HEK293 (cell line): ENCODE measurements around the gene ASB6.

Experiments used
- CTCF ChIA-PET: fragments of 350-600 bp; formaldehyde crosslinking; extraction: SDS; loops from one replicate; lab custom pipeline; 2021; ENCODE audit warnings: antibody characterized with exemption; lab: Yijun Ruan, JAX
- POLR2A ChIA-PET: fragments of 300-600 bp; formaldehyde crosslinking; extraction: SDS; loops from one replicate; lab custom pipeline; 2020; ENCODE audit warnings: antibody characterized with exemption, inconsistent platforms; lab: Yijun Ruan, JAX
- H3K27ac ChIP-seq: fragments of 200-500 bp; sonication (Bioruptor generic); 2 replicates; pipeline ENCODE4 v1.5.1; 2014; ENCODE audit warnings: low read depth, low read length, control low read depth, inconsistent platforms; ENCODE audit errors: extremely low read depth
- H3K36me3 ChIP-seq, 2 experiments: fragments of 200-500 bp in 1 of 2; sonication (Bioruptor generic) in 1 of 2; 1 replicate in 1 of 2; 2 replicates in 1 of 2; pipeline ENCODE4 v1.5.1; 2014 to 2017; ENCODE audit warnings: inconsistent platforms in 2 of 2, low read length in 2 of 2; ENCODE audit not compliant: control insufficient read depth in 2 of 2, insufficient read depth in 1 of 2
- H3K4me1 ChIP-seq: fragments of 200-500 bp; sonication (Bioruptor generic); 2 replicates; pipeline ENCODE4 v1.5.1; 2014; ENCODE audit warnings: mild to moderate bottlenecking, low read length, inconsistent platforms; ENCODE audit not compliant: control insufficient read depth, insufficient read depth
- H3K4me3 ChIP-seq: 2 replicates; pipeline ENCODE4 v1.5.1; 2011; ENCODE audit warnings: low read depth, mild to moderate bottlenecking, control low read depth, low read length, moderate library complexity
- H3K9me3 ChIP-seq: fragments of 200-500 bp; sonication (Bioruptor generic); 2 replicates; pipeline ENCODE4 v1.5.1; 2014; ENCODE audit warnings: low read depth, low read length, inconsistent platforms; ENCODE audit not compliant: control insufficient read depth, insufficient read depth
- KLF1 ChIP-seq: fragments of 450-650 bp; formaldehyde crosslinking; IDR thresholded peaks from 2 replicates; pipeline ENCODE4 v1.5.1; 2016; ENCODE audit warnings: missing biosample characterization, missing genetic modification characterization
- KLF8 ChIP-seq: fragments of 450-650 bp; formaldehyde crosslinking; IDR thresholded peaks from 2 replicates; pipeline ENCODE4 v1.5.1; 2016; ENCODE audit warnings: missing biosample characterization, missing genetic modification characterization
- MZF1 ChIP-seq: fragments of 450-650 bp; formaldehyde crosslinking; IDR thresholded peaks from 2 replicates; pipeline ENCODE4 v1.5.1; 2017; ENCODE audit warnings: missing biosample characterization, missing genetic modification characterization, borderline replicate concordance
- SCRT1 ChIP-seq: fragments of 450-650 bp; formaldehyde crosslinking; IDR thresholded peaks from 2 replicates; pipeline ENCODE4 v1.5.1; 2016; ENCODE audit warnings: missing biosample characterization, missing genetic modification characterization, borderline replicate concordance
- SP7 ChIP-seq: fragments of 450-650 bp; formaldehyde crosslinking; IDR thresholded peaks from 2 replicates; pipeline ENCODE4 v1.5.1; 2016; ENCODE audit warnings: missing biosample characterization, missing genetic modification characterization
- WT1 ChIP-seq: fragments of 450-650 bp; formaldehyde crosslinking; IDR thresholded peaks from 2 replicates; pipeline ENCODE4 v1.5.1; 2016; ENCODE audit warnings: missing biosample characterization, missing genetic modification characterization
- YY1 ChIP-seq: fragments of 450-650 bp; formaldehyde crosslinking; IDR thresholded peaks from 2 replicates; pipeline ENCODE4 v1.5.1; 2018; ENCODE audit warnings: missing biosample characterization, missing genetic modification characterization
- YY2 ChIP-seq: fragments of 450-650 bp; formaldehyde crosslinking; IDR thresholded peaks from 2 replicates; pipeline ENCODE4 v1.5.1; 2016; ENCODE audit warnings: missing biosample characterization, missing genetic modification characterization
- ZBTB7A ChIP-seq: fragments of 450-650 bp; formaldehyde crosslinking; IDR thresholded peaks from 2 replicates; pipeline ENCODE4 v1.5.1; 2016; ENCODE audit warnings: low read depth, missing biosample characterization, missing genetic modification characterization
- ZNF24 ChIP-seq: fragments of 450-650 bp; formaldehyde crosslinking; IDR thresholded peaks from 2 replicates; pipeline ENCODE4 v1.5.1; 2016; ENCODE audit warnings: missing biosample characterization, missing genetic modification characterization
- ZNF394 ChIP-seq: fragments of 450-650 bp; formaldehyde crosslinking; IDR thresholded peaks from 2 replicates; pipeline ENCODE4 v1.5.1; 2016; ENCODE audit warnings: missing biosample characterization, missing genetic modification characterization, mild to moderate bottlenecking, moderate library complexity, borderline replicate concordance
- ZNF404 ChIP-seq: fragments of 450-650 bp; formaldehyde crosslinking; IDR thresholded peaks from 2 replicates; pipeline ENCODE4 v1.5.1; 2017; ENCODE audit warnings: missing biosample characterization, missing genetic modification characterization
- ZNF473 ChIP-seq: fragments of 450-650 bp; formaldehyde crosslinking; IDR thresholded peaks from 2 replicates; pipeline ENCODE4 v1.5.1; 2017; ENCODE audit warnings: missing biosample characterization, missing genetic modification characterization
- ZNF585B ChIP-seq: fragments of 450-650 bp; formaldehyde crosslinking; IDR thresholded peaks from 2 replicates; pipeline ENCODE4 v1.5.1; 2016; ENCODE audit warnings: missing biosample characterization, missing genetic modification characterization
- ZNF626 ChIP-seq: fragments of 450-650 bp; sonication (Bioruptor Pico); formaldehyde crosslinking; IDR thresholded peaks from 2 replicates; pipeline ENCODE4 v1.5.1; 2018; ENCODE audit warnings: missing biosample characterization, missing genetic modification characterization, inconsistent platforms
- ZNF645 ChIP-seq: fragments of 450-650 bp; formaldehyde crosslinking; IDR thresholded peaks from 2 replicates; pipeline ENCODE4; 2016; ENCODE audit warnings: missing biosample characterization, missing genetic modification characterization
- ZNF654 ChIP-seq: fragments of 450-650 bp; formaldehyde crosslinking; IDR thresholded peaks from 2 replicates; pipeline ENCODE4 v1.5.1; 2016; ENCODE audit warnings: low read depth, missing biosample characterization, missing genetic modification characterization
- ZNF777 ChIP-seq: fragments of 450-650 bp; formaldehyde crosslinking; IDR thresholded peaks from 2 replicates; pipeline ENCODE4 v1.5.1; 2017; ENCODE audit warnings: missing biosample characterization, missing genetic modification characterization, borderline replicate concordance
- TF ChIP-seq, protein P1 (sequence below): fragments of 450-650 bp; formaldehyde crosslinking; IDR thresholded peaks from 2 replicates; pipeline ENCODE4 v1.5.1; 2016; ENCODE audit warnings: missing biosample characterization, missing genetic modification characterization
- TF ChIP-seq, protein P2 (sequence below): fragments of 450-650 bp; formaldehyde crosslinking; optimal IDR thresholded peaks from 2 replicates; pipeline ENCODE3; 2016; ENCODE audit warnings: missing biosample characterization, mild to moderate bottlenecking, missing genetic modification characterization
- TF ChIP-seq, protein P3 (sequence below): fragments of 450-650 bp; formaldehyde crosslinking; IDR thresholded peaks from 2 replicates; pipeline ENCODE4 v1.5.1; 2017; ENCODE audit warnings: missing biosample characterization, missing genetic modification characterization

ASB6 gene

GRCh38 chr9:129665814-129666520 lies 24.0 kb upstream of the ASB6 start:
- no peaks in the 10 kb centered on the region for H3K4me1 ChIP-seq
- no peak for TF ChIP-seq MZF1
- TF ChIP-seq, protein P1, sequence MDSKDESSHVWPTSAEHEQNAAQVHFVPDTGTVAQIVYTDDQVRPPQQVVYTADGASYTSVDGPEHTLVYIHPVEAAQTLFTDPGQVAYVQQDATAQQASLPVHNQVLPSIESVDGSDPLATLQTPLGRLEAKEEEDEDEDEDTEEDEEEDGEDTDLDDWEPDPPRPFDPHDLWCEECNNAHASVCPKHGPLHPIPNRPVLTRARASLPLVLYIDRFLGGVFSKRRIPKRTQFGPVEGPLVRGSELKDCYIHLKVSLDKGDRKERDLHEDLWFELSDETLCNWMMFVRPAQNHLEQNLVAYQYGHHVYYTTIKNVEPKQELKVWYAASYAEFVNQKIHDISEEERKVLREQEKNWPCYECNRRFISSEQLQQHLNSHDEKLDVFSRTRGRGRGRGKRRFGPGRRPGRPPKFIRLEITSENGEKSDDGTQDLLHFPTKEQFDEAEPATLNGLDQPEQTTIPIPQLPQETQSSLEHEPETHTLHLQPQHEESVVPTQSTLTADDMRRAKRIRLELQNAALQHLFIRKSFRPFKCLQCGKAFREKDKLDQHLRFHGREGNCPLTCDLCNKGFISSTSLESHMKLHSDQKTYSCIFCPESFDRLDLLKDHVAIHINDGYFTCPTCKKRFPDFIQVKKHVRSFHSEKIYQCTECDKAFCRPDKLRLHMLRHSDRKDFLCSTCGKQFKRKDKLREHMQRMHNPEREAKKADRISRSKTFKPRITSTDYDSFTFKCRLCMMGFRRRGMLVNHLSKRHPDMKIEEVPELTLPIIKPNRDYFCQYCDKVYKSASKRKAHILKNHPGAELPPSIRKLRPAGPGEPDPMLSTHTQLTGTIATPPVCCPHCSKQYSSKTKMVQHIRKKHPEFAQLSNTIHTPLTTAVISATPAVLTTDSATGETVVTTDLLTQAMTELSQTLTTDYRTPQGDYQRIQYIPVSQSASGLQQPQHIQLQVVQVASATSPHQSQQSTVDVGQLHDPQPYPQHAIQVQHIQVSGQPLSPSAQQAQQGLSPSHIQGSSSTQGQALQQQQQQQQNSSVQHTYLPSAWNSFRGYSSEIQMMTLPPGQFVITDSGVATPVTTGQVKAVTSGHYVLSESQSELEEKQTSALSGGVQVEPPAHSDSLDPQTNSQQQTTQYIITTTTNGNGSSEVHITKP (tag by site-specific recombination): no peak
- H3K36me3 ChIP-seq: no peaks in the 10 kb centered on the region
- no peak overlapping the region; the same call in 1 of the 2 replicates for H3K27ac ChIP-seq
- ChIA-PET CTCF (interaction anchor here (0.7 kb wide), 1 partner anchor 84 kb away, joined by 4 read pairs; no protein-coding TSS in a partner anchor), POLR2A (no interaction called here)
- no peaks in the 10 kb centered on the region for H3K9me3 ChIP-seq
- H3K4me3 ChIP-seq: no peak overlapping the region

- ChIA-PET POLR2A (no interaction called here), CTCF (no interaction called here)
- no peak within 1 kb of the TSS for H3K4me3 ChIP-seq
- H3K9me3 ChIP-seq: no peaks in the 10 kb centered on the region
- H3K27ac ChIP-seq: no peak within 1 kb of the TSS; the same call in 1 of the 2 replicates
- no peaks in the 10 kb centered on the region for H3K36me3 ChIP-seq
- no peaks in the 10 kb centered on the region for H3K4me1 ChIP-seq
- TF ChIP-seq WT1 (tag by site-specific recombination): peak; percentile 92
- TF ChIP-seq, protein P2, sequence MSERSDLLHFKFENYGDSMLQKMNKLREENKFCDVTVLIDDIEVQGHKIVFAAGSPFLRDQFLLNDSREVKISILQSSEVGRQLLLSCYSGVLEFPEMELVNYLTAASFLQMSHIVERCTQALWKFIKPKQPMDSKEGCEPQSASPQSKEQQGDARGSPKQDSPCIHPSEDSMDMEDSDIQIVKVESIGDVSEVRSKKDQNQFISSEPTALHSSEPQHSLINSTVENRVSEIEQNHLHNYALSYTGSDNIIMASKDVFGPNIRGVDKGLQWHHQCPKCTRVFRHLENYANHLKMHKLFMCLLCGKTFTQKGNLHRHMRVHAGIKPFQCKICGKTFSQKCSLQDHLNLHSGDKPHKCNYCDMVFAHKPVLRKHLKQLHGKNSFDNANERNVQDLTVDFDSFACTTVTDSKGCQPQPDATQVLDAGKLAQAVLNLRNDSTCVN (tag by site-specific recombination): peak; percentile 68
- TF ChIP-seq ZNF404 (tag by site-specific recombination): no peak
- peak; percentile 70; the same call in 1 of the 2 replicates for TF ChIP-seq ZNF777 (tag by site-specific recombination)
- TF ChIP-seq YY2: no peak
- TF ChIP-seq ZBTB7A (tag by site-specific recombination): peak; percentile 20; the same call in 1 of the 2 replicates
- no peak for TF ChIP-seq SCRT1
- TF ChIP-seq ZNF645: no peak
- TF ChIP-seq YY1 (tag by site-specific recombination): no peak
- TF ChIP-seq ZNF394: no peak
- TF ChIP-seq ZNF24 (tag by site-specific recombination): no peak
- TF ChIP-seq ZNF585B: no peak
- no peak for TF ChIP-seq ZNF473
- TF ChIP-seq KLF1: peak; percentile 100
- TF ChIP-seq, protein P3, sequence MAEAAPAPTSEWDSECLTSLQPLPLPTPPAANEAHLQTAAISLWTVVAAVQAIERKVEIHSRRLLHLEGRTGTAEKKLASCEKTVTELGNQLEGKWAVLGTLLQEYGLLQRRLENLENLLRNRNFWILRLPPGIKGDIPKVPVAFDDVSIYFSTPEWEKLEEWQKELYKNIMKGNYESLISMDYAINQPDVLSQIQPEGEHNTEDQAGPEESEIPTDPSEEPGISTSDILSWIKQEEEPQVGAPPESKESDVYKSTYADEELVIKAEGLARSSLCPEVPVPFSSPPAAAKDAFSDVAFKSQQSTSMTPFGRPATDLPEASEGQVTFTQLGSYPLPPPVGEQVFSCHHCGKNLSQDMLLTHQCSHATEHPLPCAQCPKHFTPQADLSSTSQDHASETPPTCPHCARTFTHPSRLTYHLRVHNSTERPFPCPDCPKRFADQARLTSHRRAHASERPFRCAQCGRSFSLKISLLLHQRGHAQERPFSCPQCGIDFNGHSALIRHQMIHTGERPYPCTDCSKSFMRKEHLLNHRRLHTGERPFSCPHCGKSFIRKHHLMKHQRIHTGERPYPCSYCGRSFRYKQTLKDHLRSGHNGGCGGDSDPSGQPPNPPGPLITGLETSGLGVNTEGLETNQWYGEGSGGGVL (tag by site-specific recombination): 0 out of 2 replicates have a peak, but pooled peaks have one; percentile 22
- TF ChIP-seq, protein P1 (tag by site-specific recombination): no peak
- TF ChIP-seq ZNF654: no peak
- TF ChIP-seq ZNF626 (tag by site-specific recombination): no peak
- peak; percentile 56; the same call in 1 of the 2 replicates for TF ChIP-seq KLF8 (tag by site-specific recombination)
- TF ChIP-seq SP7 (tag by site-specific recombination): peak; percentile 40; the same call in 1 of the 2 replicates
Observed at GRCh38 chr9:129665389-129665775, 23.4 kb upstream of the ASB6 start, which contains the start of gene PRRX2. Gene PRRX2, plus strand, starts transcription at chr9:129665647. Its CDS starts 221 bp downstream, at chr9:129665868.
